Measurements from ENCODE around the gene MMP15. TPM values are rescaled to one million over a fixed set of nuclear protein-coding genes. Genes with fewer than 3 reads are reported as not detected.

The MMP15 gene
- total and polyA plus RNA-seq, 12 donors: 24.4 to 88.4 (median 58.1) TPM

DNA sequence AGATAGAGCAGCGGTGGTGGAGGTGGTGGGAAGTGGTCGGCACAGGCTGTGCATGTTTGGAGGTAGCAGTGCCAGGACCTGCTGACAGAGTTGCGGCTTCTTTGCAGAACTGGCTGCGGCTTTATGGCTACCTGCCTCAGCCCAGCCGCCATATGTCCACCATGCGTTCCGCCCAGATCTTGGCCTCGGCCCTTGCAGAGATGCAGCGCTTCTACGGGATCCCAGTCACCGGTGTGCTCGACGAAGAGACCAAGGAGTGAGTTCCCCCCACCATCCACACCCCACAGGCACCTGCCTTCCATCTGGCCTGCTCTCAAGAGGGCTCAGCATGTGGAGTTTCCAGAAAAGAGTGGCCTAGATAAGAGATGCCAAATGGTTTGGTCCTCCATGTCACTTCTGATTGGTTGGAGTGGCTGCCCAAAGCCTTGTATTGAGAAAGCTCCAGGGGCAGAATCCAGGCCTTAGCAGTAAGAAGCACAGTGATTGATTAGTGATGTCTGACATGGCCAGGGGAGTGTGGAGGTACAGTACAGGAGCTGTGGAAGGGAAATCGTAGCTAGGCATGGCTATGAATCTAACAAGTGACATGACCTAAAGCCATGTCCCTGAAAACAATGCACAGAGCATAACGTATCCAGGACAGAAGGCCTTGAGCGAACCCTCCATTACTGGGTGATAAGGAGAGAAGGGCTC, 12.0 kb downstream of the MMP15 start:
- no peak for ATAC-seq
- no peak for DNase-seq
- Histone ChIP-seq H3K27me3 (no peaks in the 10 kb centered on the region), H3K36me3 (peaks cover 0 to 55% (median 21%) of the 10 kb centered on the region in 9 donors), H3K9me3 (no peaks in the 10 kb centered on the region), H3K4me1 (peaks cover 12 to 51% (median 40%) of the 10 kb centered on the region in 9 donors), H3K27ac (no peak overlapping the region), H3K4me3 (no peak overlapping the region)
- TF ChIP-seq, protein P1, sequence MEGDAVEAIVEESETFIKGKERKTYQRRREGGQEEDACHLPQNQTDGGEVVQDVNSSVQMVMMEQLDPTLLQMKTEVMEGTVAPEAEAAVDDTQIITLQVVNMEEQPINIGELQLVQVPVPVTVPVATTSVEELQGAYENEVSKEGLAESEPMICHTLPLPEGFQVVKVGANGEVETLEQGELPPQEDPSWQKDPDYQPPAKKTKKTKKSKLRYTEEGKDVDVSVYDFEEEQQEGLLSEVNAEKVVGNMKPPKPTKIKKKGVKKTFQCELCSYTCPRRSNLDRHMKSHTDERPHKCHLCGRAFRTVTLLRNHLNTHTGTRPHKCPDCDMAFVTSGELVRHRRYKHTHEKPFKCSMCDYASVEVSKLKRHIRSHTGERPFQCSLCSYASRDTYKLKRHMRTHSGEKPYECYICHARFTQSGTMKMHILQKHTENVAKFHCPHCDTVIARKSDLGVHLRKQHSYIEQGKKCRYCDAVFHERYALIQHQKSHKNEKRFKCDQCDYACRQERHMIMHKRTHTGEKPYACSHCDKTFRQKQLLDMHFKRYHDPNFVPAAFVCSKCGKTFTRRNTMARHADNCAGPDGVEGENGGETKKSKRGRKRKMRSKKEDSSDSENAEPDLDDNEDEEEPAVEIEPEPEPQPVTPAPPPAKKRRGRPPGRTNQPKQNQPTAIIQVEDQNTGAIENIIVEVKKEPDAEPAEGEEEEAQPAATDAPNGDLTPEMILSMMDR (IDR thresholded peaks at IDR 0.05): no peak
- 75 to 86% methylated on average over 16 of the region's 16 CpGs for WGBS, 2 donors
- intact Hi-C loops (cut with DNase I): no loop called here

DNA sequence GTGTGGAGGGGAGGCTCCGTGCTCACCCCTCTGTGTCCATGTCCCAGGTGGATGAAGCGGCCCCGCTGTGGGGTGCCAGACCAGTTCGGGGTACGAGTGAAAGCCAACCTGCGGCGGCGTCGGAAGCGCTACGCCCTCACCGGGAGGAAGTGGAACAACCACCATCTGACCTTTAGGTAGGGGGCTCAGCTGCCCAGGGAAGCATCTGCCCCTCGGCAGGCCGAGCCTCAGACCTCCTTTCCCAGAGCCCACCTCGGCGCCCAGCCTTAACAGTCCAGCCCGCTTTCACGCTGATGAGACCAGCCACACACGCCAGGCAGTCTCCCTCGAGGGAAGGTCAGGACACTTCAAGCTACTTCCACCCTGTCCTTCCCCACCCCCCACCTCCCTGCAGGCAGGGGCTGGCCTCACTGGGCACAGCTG, 12.7 kb downstream of the MMP15 start:
- Histone ChIP-seq H3K36me3 (peaks cover 0 to 62% (median 26%) of the 10 kb centered on the region in 9 donors), H3K9me3 (no peaks in the 10 kb centered on the region), H3K4me1 (peaks cover 7 to 43% (median 32%) of the 10 kb centered on the region in 9 donors), H3K4me3 (no peak overlapping the region), H3K27me3 (no peaks in the 10 kb centered on the region), H3K27ac (no peak overlapping the region)
- intact Hi-C loops (cut with DNase I): no loop called here
- no peak for ATAC-seq
- TF ChIP-seq, protein P1 (IDR thresholded peaks at IDR 0.05): no peak
- no peak for DNase-seq
- 87 to 90% methylated on average over 20 of the region's 20 CpGs for WGBS, 2 donors

DNA sequence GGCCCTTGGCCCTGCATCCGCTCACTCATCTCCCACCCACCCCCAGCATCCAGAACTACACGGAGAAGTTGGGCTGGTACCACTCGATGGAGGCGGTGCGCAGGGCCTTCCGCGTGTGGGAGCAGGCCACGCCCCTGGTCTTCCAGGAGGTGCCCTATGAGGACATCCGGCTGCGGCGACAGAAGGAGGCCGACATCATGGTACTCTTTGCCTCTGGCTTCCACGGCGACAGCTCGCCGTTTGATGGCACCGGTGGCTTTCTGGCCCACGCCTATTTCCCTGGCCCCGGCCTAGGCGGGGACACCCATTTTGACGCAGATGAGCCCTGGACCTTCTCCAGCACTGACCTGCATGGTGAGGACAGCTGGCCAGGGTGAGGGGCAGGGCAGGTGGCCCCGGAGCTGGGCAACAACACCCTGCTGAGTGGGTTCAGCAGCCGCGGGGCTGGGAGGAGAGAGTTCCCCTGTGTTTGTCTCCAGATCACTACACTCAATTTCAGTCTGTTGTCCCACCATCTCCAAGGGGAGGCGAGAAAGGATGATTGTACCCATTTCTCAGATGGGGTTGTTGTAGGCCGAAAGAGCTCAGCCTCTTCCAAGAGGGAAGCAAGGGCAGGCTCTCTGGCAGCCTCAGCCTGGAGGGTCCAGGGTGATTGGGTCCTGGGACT, 14.4 kb downstream of the MMP15 start:
- no peak for DNase-seq
- TF ChIP-seq, protein P1 (IDR thresholded peaks at IDR 0.05): no peak
- Histone ChIP-seq H3K4me3 (no peak overlapping the region), H3K36me3 (peaks cover 0 to 79% (median 31%) of the 10 kb centered on the region in 9 donors), H3K4me1 (peaks cover 0 to 26% (median 17%) of the 10 kb centered on the region in 9 donors), H3K27ac (no peak overlapping the region), H3K27me3 (no peaks in the 10 kb centered on the region), H3K9me3 (no peaks in the 10 kb centered on the region)
- no peak for ATAC-seq
- 88 to 90% methylated on average over 26 of the region's 26 CpGs for WGBS, 2 donors
- intact Hi-C loops (cut with DNase I): no loop called here

DNA sequence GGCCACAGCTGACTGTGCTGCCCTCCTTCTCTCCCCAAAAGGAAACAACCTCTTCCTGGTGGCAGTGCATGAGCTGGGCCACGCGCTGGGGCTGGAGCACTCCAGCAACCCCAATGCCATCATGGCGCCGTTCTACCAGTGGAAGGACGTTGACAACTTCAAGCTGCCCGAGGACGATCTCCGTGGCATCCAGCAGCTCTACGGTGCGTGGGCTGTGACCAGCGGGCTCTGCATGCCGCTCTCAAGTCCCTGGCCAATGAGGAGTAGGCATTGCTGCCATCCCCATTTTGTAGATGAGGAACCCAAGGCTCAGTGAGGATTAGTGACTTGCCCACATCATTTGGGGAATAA, 14.9 kb downstream of the MMP15 start:
- TF ChIP-seq, protein P1 (IDR thresholded peaks at IDR 0.05): no peak
- no peak for DNase-seq
- intact Hi-C loops (cut with DNase I): no loop called here

More for the DNA sequence above, 14.9 kb downstream of the MMP15 start:
- H3K27me3 ChIP-seq: no peaks in the 10 kb centered on the region
- no peak overlapping the region for H3K27ac ChIP-seq
- ATAC-seq: no peak
- peaks cover 0 to 85% (median 31%) of the 10 kb centered on the region in 9 donors for H3K36me3 ChIP-seq
- WGBS, 2 donors: 94 to 95% methylated on average over 12 of the region's 12 CpGs
- peaks cover 0 to 21% (median 12%) of the 10 kb centered on the region in 9 donors for H3K4me1 ChIP-seq
- no peak overlapping the region for H3K4me3 ChIP-seq
- H3K9me3 ChIP-seq: no peaks in the 10 kb centered on the region
